DOHH2 (cell line): ENCODE results near the gene SPSB1.

Source experiments
- CTCF ChIP-seq: fragments of 200-600 bp; sonication (generic); IDR thresholded peaks from one replicate; pipeline ENCODE4 v1.5.1; 2014; ENCODE audit warnings: antibody characterized with exemption, mild to moderate bottlenecking, low read depth, low read length; ENCODE audit not compliant: poor library complexity, severe bottlenecking
- EZH2phosphoT487 ChIP-seq: fragments of 200-600 bp; sonication (generic); IDR thresholded peaks from 2 replicates; pipeline ENCODE4 v1.6.1; 2017; ENCODE audit warnings: borderline replicate concordance, mild to moderate bottlenecking, antibody characterized with exemption, low read length, moderate library complexity, mixed read lengths

- no peak for TF ChIP-seq CTCF
- no peak for TF ChIP-seq EZH2phosphoT487
These were observed 493 bp downstream of the SPSB1 start for GRCh38 chr1:9293241-9293532.
